A549 (cell line): Measurements from ENCODE around the gene C1QC. TPM values are rescaled to one million over a fixed set of nuclear protein-coding genes. Genes with fewer than 3 reads are reported as not detected.

Experiments
- ATAC-seq, 2 experiments: fragments of 200-7000 bp in 1 of 2; fragments of >200 bp in 1 of 2; cut with Nextera tagmentation in 1 of 2; cut with Tn5 transposase in 1 of 2; 3 replicates each; pipeline versions ENCODE4 v1.8.0 to v1.9.1; 2018 to 2020; ENCODE audit warnings: mild to moderate bottlenecking in 1 of 2, moderate library complexity in 1 of 2
- CTCF ChIA-PET: fragments of 300-600 bp; sonication (Branson Sonifier 250); formaldehyde crosslinking; extraction: SDS; loops from one replicate; lab custom pipeline; 2021; ENCODE audit warnings: antibody characterized with exemption, inconsistent platforms; lab: Yijun Ruan, JAX
- POLR2A ChIA-PET: fragments of 350-600 bp; formaldehyde crosslinking; extraction: SDS; loops from one replicate; lab custom pipeline; 2021; ENCODE audit warnings: antibody characterized with exemption, inconsistent platforms; lab: Yijun Ruan, JAX
- DNase-seq, 2 experiments: peaks; one replicate each; pipeline versions ENCODE4 v3.0.0 to v3.0.0-alpha.2; 2011 to 2016; ENCODE audit warnings: low read depth in 1 of 2, low spot score in 1 of 2
- FAIRE-seq: peaks from 2 replicates; lab custom pipeline; 2011; peaks lifted over from hg19 to GRCh38; lab: Jason Lieb, UNC
- H3K27ac ChIP-seq, 2 experiments: fragments of >200 bp; sonication (Bioruptor Twin); formaldehyde crosslinking; 3 replicates each; pipeline ENCODE4 v1.5.1; 2016 to 2017
- H3K4me1 ChIP-seq: fragments of >200 bp; sonication (Bioruptor Twin); formaldehyde crosslinking; 3 replicates; pipeline ENCODE4 v1.6.1; 2016
- H3K4me2 ChIP-seq: fragments of >200 bp; sonication (Bioruptor Twin); formaldehyde crosslinking; 3 replicates; pipeline ENCODE4 v1.6.1; 2016
- H3K4me3 ChIP-seq: fragments of >200 bp; sonication (Bioruptor Twin); formaldehyde crosslinking; 3 replicates; pipeline ENCODE4 v1.5.1; 2016
- H3K9me3 ChIP-seq: fragments of >200 bp; sonication (Bioruptor Twin); formaldehyde crosslinking; 3 replicates; pipeline ENCODE4 v1.6.1; 2016
- ATOH8 ChIP-seq: fragments of 250-450 bp; sonication (Bioruptor Pico); IDR thresholded peaks from 2 replicates; pipeline ENCODE4 v1.5.0; 2020; ENCODE audit warnings: low read depth, mild to moderate bottlenecking, moderate library complexity
- CBX8 ChIP-seq: fragments of 200-600 bp; sonication (generic); IDR thresholded peaks from 2 replicates; pipeline ENCODE4 v1.6.1; 2016
- CEBPB ChIP-seq, 2 experiments: fragments of >200 bp in 1 of 2; sonication (Bioruptor Twin) in 1 of 2; formaldehyde crosslinking in 1 of 2; IDR thresholded peaks; 2 replicates each; pipeline ENCODE4 v1.6.1; 2012 to 2016
- CHD4 ChIP-seq: fragments of 200-600 bp; sonication (generic); IDR thresholded peaks from 2 replicates; pipeline ENCODE4 v1.6.1; 2016; ENCODE audit warnings: antibody characterized with exemption, mild to moderate bottlenecking, borderline replicate concordance
- CTCF ChIP-seq: fragments of >200 bp; sonication (Bioruptor Twin); formaldehyde crosslinking; IDR thresholded peaks from 3 replicates; pipeline ENCODE4 v1.5.1; 2016
- EHMT2 ChIP-seq: fragments of 200-600 bp; sonication (generic); IDR thresholded peaks from 2 replicates; pipeline ENCODE4 v1.6.1; 2016; ENCODE audit warnings: antibody characterized with exemption, low read depth, mild to moderate bottlenecking, moderate library complexity
- FOSB ChIP-seq: fragments of 250-450 bp; sonication (Bioruptor Pico); IDR thresholded peaks from 2 replicates; pipeline ENCODE4 v1.5.0; 2020; ENCODE audit warnings: mild to moderate bottlenecking, moderate library complexity
- FOSL2 ChIP-seq, 2 experiments: fragments of 450-650 bp in 1 of 2; fragments of >200 bp in 1 of 2; sonication (Bioruptor Twin) in 1 of 2; formaldehyde crosslinking; IDR thresholded peaks; 2 replicates each; pipeline versions ENCODE4 v1.5.0 to v1.6.1; 2016 to 2020; ENCODE audit warnings: mild to moderate bottlenecking in 1 of 2, moderate library complexity in 1 of 2
- MAX ChIP-seq: IDR thresholded peaks from 2 replicates; pipeline ENCODE4 v1.6.1; 2012
- NPAS2 ChIP-seq: fragments of 250-450 bp; sonication (Bioruptor Pico); IDR thresholded peaks from 2 replicates; pipeline ENCODE4 v1.8.0; 2022; ENCODE audit warnings: mild to moderate bottlenecking, moderate library complexity, borderline replicate concordance
- POLR2AphosphoS2 ChIP-seq: conservative IDR thresholded peaks from 2 replicates; pipeline ENCODE4 v1.6.1; 2012; ENCODE audit warnings: low read length, improper control_type of control experiment, inconsistent platforms
- RAD21 ChIP-seq, 2 experiments: fragments of >200 bp in 1 of 2; sonication (Bioruptor Twin) in 1 of 2; formaldehyde crosslinking in 1 of 2; IDR thresholded peaks in 1 of 2; conservative IDR thresholded peaks in 1 of 2; 2 replicates in 1 of 2; 3 replicates in 1 of 2; pipeline ENCODE4 v1.6.1; 2012 to 2018; ENCODE audit warnings: inconsistent platforms in 1 of 2
- RARB ChIP-seq: fragments of 250-450 bp; sonication (Bioruptor Pico); IDR thresholded peaks from 2 replicates; pipeline ENCODE4 v1.8.0; 2021; ENCODE audit warnings: mild to moderate bottlenecking, moderate library complexity
- RCOR1 ChIP-seq: fragments of 150-350 bp; IDR thresholded peaks from 2 replicates; pipeline ENCODE4 v1.6.1; 2014; ENCODE audit warnings: antibody characterized with exemption, low read length, low read depth
- ZFP36 ChIP-seq: fragments of 450-650 bp; IDR thresholded peaks from 2 replicates; pipeline ENCODE4 v1.6.1; 2014; ENCODE audit warnings: borderline replicate concordance; ENCODE audit not compliant: partially characterized antibody
- ZSCAN20 ChIP-seq: fragments of 250-450 bp; sonication (Bioruptor Pico); IDR thresholded peaks from 2 replicates; pipeline ENCODE4 v1.8.0; 2022; ENCODE audit warnings: mild to moderate bottlenecking, moderate library complexity
- WGBS: methylation state at CpG from one replicate; pipeline ENCODE4 v1.1.6; 2017; ENCODE audit errors: missing lambda C conversion rate; 5-methylcytosine and 5-hydroxymethylcytosine counted together
- polyA plus RNA-seq, 4 experiments: library from polyadenylated mRNA; depleted of rRNA in 3 of 4; stranded (reverse); fragments of >200 nt; fragmentation: RNase III in 1 of 4; extraction: RNeasy Plus Mini Kit Qiagen cat#74134 plus additional on column Dnase treatment in 1 of 4; gene quantifications; 2 replicates in 3 of 4; 3 replicates in 1 of 4; pipeline ENCODE4 v1.2.3, GENCODE V29; 2011 to 2017

The C1QC gene
- polyA plus RNA-seq, 2 of the 4 experiments (the other 2 are of a cell fraction): not detected

- H3K4me1 ChIP-seq: 0 out of 3 replicates have a peak, but pooled peaks cover 5% of the 10 kb centered on the region
- H3K9me3 ChIP-seq: no peaks in the 10 kb centered on the region
- no peak overlapping the region for H3K27ac ChIP-seq
- ChIA-PET CTCF (interaction anchor here (0.6 to 2.4 kb wide), 2 partner anchors 217 to 221 kb away, joined by 3 to 17 read pairs; no protein-coding TSS in a partner anchor), POLR2A (no interaction called here)
- no peak overlapping the region for H3K4me3 ChIP-seq
- peak; percentile 50 for TF ChIP-seq ZFP36
- TF ChIP-seq CHD4: no peak
- TF ChIP-seq EHMT2: no peak
- TF ChIP-seq CEBPB (IDR thresholded peaks at IDR 0.05): no peak
- no peak for TF ChIP-seq POLR2AphosphoS2
- no peak for TF ChIP-seq FOSB (CRISPR knock-in tag)
- no peak for TF ChIP-seq CTCF
- WGBS: 52% methylated on average over 3 of the region's 3 CpGs
- FAIRE-seq (no peak), DNase-seq (no peak), ATAC-seq (no peak)
- H3K4me2 ChIP-seq: no peak overlapping the region
Observed at GRCh38 chr1:22637907-22638445, 5.5 kb upstream of the C1QC start.

- WGBS: 52% methylated on average over 3 of the region's 23 CpGs
- Histone ChIP-seq H3K4me1 (0 out of 3 replicates have a peak, but pooled peaks cover 5% of the 10 kb centered on the region), H3K4me3 (no peak overlapping the region)
- DNase-seq (no peak), ATAC-seq (no peak), FAIRE-seq (no peak)
- ChIA-PET CTCF (interaction anchor here (0.7 to 8.2 kb wide), 3 partner anchors 111 to 1013 kb away, joined by 3 to 248 read pairs (median 4); no protein-coding TSS in a partner anchor), POLR2A (no interaction called here)
- TF ChIP-seq ZSCAN20 (CRISPR knock-in tag) (no peak), ZFP36 (peak; percentile 66)
- TF ChIP-seq, all 56 proteins: peak for 1
- Histone ChIP-seq H3K9me3 (no peaks in the 10 kb centered on the region), H3K4me2 (no peak overlapping the region), H3K27ac (no peak overlapping the region)
Observed at GRCh38 chr1:22638476-22639234, 4.8 kb upstream of the C1QC start.

GRCh38 chr1:22639286-22639685, 4.1 kb upstream of the C1QC start:
- ChIA-PET CTCF (interaction anchor here (0.7 to 8.2 kb wide), 5 partner anchors 112 to 1014 kb away, joined by 3 to 248 read pairs (median 4); partner anchors contain the start of gene ZBTB40), POLR2A (no interaction called here)
- no peak for FAIRE-seq
- 46% methylated on average over 4 of the region's 8 CpGs for WGBS
- no peak overlapping the region for H3K27ac ChIP-seq
- H3K9me3 ChIP-seq: no peaks in the 10 kb centered on the region
- H3K4me3 ChIP-seq: no peak overlapping the region
- no peak overlapping the region for H3K4me2 ChIP-seq
- H3K4me1 ChIP-seq: 0 out of 3 replicates have a peak, but pooled peaks cover 5% of the 10 kb centered on the region
- peak in 1 of 2 experiments; percentile 42 for DNase-seq
- no peak for TF ChIP-seq FOSL2 (IDR thresholded peaks at IDR 0.05)
- no peak for TF ChIP-seq FOSL2 (CRISPR knock-in tag; IDR thresholded peaks at IDR 0.05)
- no peak for TF ChIP-seq CHD4
- TF ChIP-seq MAX: no peak
- no peak for TF ChIP-seq RAD21 (conservative IDR thresholded peaks at IDR 0.05 in 1 of 2, IDR thresholded peaks at IDR 0.05 in 1 of 2)
- no peak for TF ChIP-seq CBX8
- TF ChIP-seq RCOR1: no peak
- ATAC-seq: peak in 1 of 2 experiments; percentile 22; a peak in 2 of 6 replicates

GRCh38 chr1:22641247-22641646, 2.2 kb upstream of the C1QC start:
- DNase-seq (no peak), ATAC-seq (no peak), FAIRE-seq (no peak)
- 0 out of 3 replicates have a peak, but pooled peaks cover 5% of the 10 kb centered on the region for H3K4me1 ChIP-seq
- CTCF ChIA-PET: interaction anchor here (0.6 to 8.2 kb wide), 35 partner anchors 8 to 531 kb away, joined by 3 to 248 read pairs (median 5); partner anchors contain the start of gene C1QB
- WGBS: 31% methylated on average over 5 of the region's 8 CpGs
- POLR2A ChIA-PET: interaction anchor here (1.0 kb wide), 1 partner anchor 221 kb away, joined by 4 read pairs; no protein-coding TSS in a partner anchor
- no peak overlapping the region for H3K27ac ChIP-seq
- H3K4me2 ChIP-seq: no peak overlapping the region; the same call in 2 of the 3 replicates
- TF ChIP-seq RARB (CRISPR knock-in tag): no peak
- no peak for TF ChIP-seq ATOH8 (CRISPR knock-in tag)
- no peak for TF ChIP-seq NPAS2 (CRISPR knock-in tag)
- no peak overlapping the region for H3K4me3 ChIP-seq
- H3K9me3 ChIP-seq: no peaks in the 10 kb centered on the region
